Glomerular endothelial cell (primary cell): ENCODE results near the gene PTK6. TPM values are rescaled to one million over a fixed set of nuclear protein-coding genes. Genes with fewer than 3 reads are reported as not detected.

Experiments
- DNase-seq: peaks from one replicate; pipeline ENCODE4 v3.0.0-alpha.2; 2011; ENCODE audit warnings: low read depth, low spot score; ENCODE audit errors: extremely low read depth
- total RNA-seq: library from RNA; depleted of rRNA; stranded (reverse); fragments of >200 nt; gene quantifications from 2 replicates; pipeline ENCODE4 v1.2.3, GENCODE V29; 2015

The PTK6 gene
- total RNA-seq, 1 donor from 2014 or later = not detected

GRCh38 chr20:63570281-63571086 is 33.3 kb upstream of the PTK6 start:
- DNase-seq = no peak

GRCh38 chr20:63568986-63569949 is 32.1 kb upstream of the PTK6 start:
- DNase-seq = no peak

- no peak for DNase-seq
Observed at GRCh38 chr20:63568170-63568981, 31.2 kb upstream of the PTK6 start.

GRCh38 chr20:63567386-63568169 is 30.4 kb upstream of the PTK6 start:
- DNase-seq = no peak

- no peak for DNase-seq
Observed at GRCh38 chr20:63567136-63567385, 29.9 kb upstream of the PTK6 start.

GRCh38 chr20:63566395-63567135 is 29.4 kb upstream of the PTK6 start:
- DNase-seq = no peak

GRCh38 chr20:63565699-63566335 is 28.6 kb upstream of the PTK6 start:
- DNase-seq = no peak

- DNase-seq = no peak
Observed at GRCh38 chr20:63565021-63565698, 28.0 kb upstream of the PTK6 start.

GRCh38 chr20:63564036-63564810 is 27.0 kb upstream of the PTK6 start:
- DNase-seq = no peak

GRCh38 chr20:63563225-63563935 is 26.2 kb upstream of the PTK6 start:
- DNase-seq = no peak

- DNase-seq = no peak
Observed at GRCh38 chr20:63562461-63563224, 25.5 kb upstream of the PTK6 start.

- DNase-seq = no peak
Observed at GRCh38 chr20:63561624-63562396, 24.6 kb upstream of the PTK6 start.

- no peak for DNase-seq
Observed at GRCh38 chr20:63560856-63561609, 23.9 kb upstream of the PTK6 start.

GRCh38 chr20:63560333-63560805 is 23.2 kb upstream of the PTK6 start:
- no peak for DNase-seq
